ENCODE data around the gene B4GALT3. TPM values are rescaled to one million over a fixed set of nuclear protein-coding genes. Genes with fewer than 3 reads are reported as not detected.
A peak's percentile ranks its signal among the peaks of the same experiment; 100 is the strongest.

The B4GALT3 gene
- total and polyA plus RNA-seq, 7 donors, result 16.3 to 48.1 (median 30.3) TPM

- H3K27me3 ChIP-seq (ENCODE audit: insufficient read depth in 3 of 3, low read length in 2 of 3), result no peaks in the 10 kb centered on the region
- H3K36me3 ChIP-seq (ENCODE audit: insufficient read depth in 1 of 2, low read depth in 1 of 2), result peaks cover 9 to 31% of the 10 kb centered on the region in 2 donors
- ATAC-seq, result peak; percentile 94 to 96 (median 95)
- peak; percentile 95 to 98 for DNase-seq
- peaks cover 52% of the 10 kb centered on the region for H3K4me1 ChIP-seq
- peak within 1 kb of the TSS; percentile 71 for H3K4me3 ChIP-seq
- TF ChIP-seq CTCF (IDR thresholded peaks at IDR 0.05), result no peak
- intact Hi-C loops (cut with DNase I), result loop anchor here (1.0 to 5.0 kb wide), 3 partner anchors 22 to 85 kb away; partner anchors contain the start of genes B4GALT3 (in 1 of the 2) and USF1 (in 1 of the 2)
- H3K27ac ChIP-seq, result peak within 1 kb of the TSS; percentile 92
- WGBS, 3 donors, result 0% methylated on average over 43 to 68 of the region's 68 CpGs
- H3K9me3 ChIP-seq, result no peaks in the 10 kb centered on the region
Measured at GRCh38 chr1:161132410-161133219, 44.7 kb downstream of the B4GALT3 start, which contains the start of gene DEDD. Gene DEDD, minus strand, starts transcription at chr1:161132667. Its CDS starts 8,205 bp downstream, at chr1:161124462.

- WGBS, 3 donors, result 3 to 4% (median 4%) methylated on average over 22 of the region's 22 CpGs
- no peak for TF ChIP-seq CTCF (IDR thresholded peaks at IDR 0.05)
- Histone ChIP-seq H3K9me3 (no peaks in the 10 kb centered on the region), H3K36me3 (ENCODE audit: insufficient read depth in 1 of 2, low read depth in 1 of 2) (peaks cover 9 to 39% of the 10 kb centered on the region in 2 donors), H3K27ac (peak overlapping the region; percentile 92), H3K4me1 (peaks cover 46% of the 10 kb centered on the region), H3K4me3 (peak overlapping the region; percentile 71), H3K27me3 (ENCODE audit: insufficient read depth in 3 of 3, low read length in 2 of 3) (no peaks in the 10 kb centered on the region)
- ATAC-seq (peak in 1 of 4 donors; percentile 6), DNase-seq (no peak)
- intact Hi-C loops (cut with DNase I), result loop anchor here (1.0 to 5.0 kb wide), 3 partner anchors 23 to 84 kb away; partner anchors contain the start of genes B4GALT3 (in 1 of the 2) and USF1 (in 1 of the 2)
Measured at GRCh38 chr1:161131523-161132409, 45.5 kb downstream of the B4GALT3 start.

GRCh38 chr1:161130266-161130665 is 47.0 kb downstream of the B4GALT3 start:
- Histone ChIP-seq H3K4me3 (peak overlapping the region; percentile 71), H3K36me3 (ENCODE audit: insufficient read depth in 1 of 2, low read depth in 1 of 2) (peaks cover 9 to 54% of the 10 kb centered on the region in 2 donors), H3K4me1 (peaks cover 39% of the 10 kb centered on the region), H3K9me3 (no peaks in the 10 kb centered on the region), H3K27ac (peak overlapping the region; percentile 92), H3K27me3 (ENCODE audit: insufficient read depth in 3 of 3, low read length in 2 of 3) (no peaks in the 10 kb centered on the region)
- no peak for ATAC-seq
- DNase-seq, result no peak
- WGBS, 3 donors, result 29 to 43% (median 31%) methylated on average over 1 of the region's 1 CpG
- TF ChIP-seq CTCF (IDR thresholded peaks at IDR 0.05), result no peak
- intact Hi-C loops (cut with DNase I), result loop anchor here in 1 of 2 donors (5.0 kb wide), 1 partner anchor 83 kb away; the partner anchor contains the start of gene USF1

- Histone ChIP-seq H3K9me3 (no peaks in the 10 kb centered on the region), H3K36me3 (ENCODE audit: insufficient read depth in 1 of 2, low read depth in 1 of 2) (peaks cover 9 to 69% of the 10 kb centered on the region in 2 donors), H3K4me1 (peaks cover 33% of the 10 kb centered on the region), H3K4me3 (no peak overlapping the region), H3K27me3 (ENCODE audit: insufficient read depth in 3 of 3, low read length in 2 of 3) (no peaks in the 10 kb centered on the region), H3K27ac (peak overlapping the region; percentile 12)
- ATAC-seq, result no peak
- no peak for TF ChIP-seq CTCF (IDR thresholded peaks at IDR 0.05)
- intact Hi-C loops (cut with DNase I), result no loop called here
- 66 to 72% (median 70%) methylated on average over 4 of the region's 4 CpGs for WGBS, 3 donors
- no peak for DNase-seq
Measured at GRCh38 chr1:161128591-161129420, 48.5 kb downstream of the B4GALT3 start.

Data from psoas muscle (tissue), 8 donors.